ENCODE data around the gene HBD. TPM values are rescaled to one million over a fixed set of nuclear protein-coding genes. Genes with fewer than 3 reads are reported as not detected.

Gene HBD
- polyA plus RNA-seq, 2 of the 4 experiments (the other 2 are of a cell fraction), result not detected

- TF ChIP-seq ZSCAN20 (CRISPR knock-in tag; IDR thresholded peaks at IDR 0.05) (no peak), HOXB5 (CRISPR knock-in tag; IDR thresholded peaks at IDR 0.05) (no peak), SREBF2 (IDR thresholded peaks at IDR 0.05) (no peak), EP300 (IDR thresholded peaks at IDR 0.05) (no peak), HES2 (IDR thresholded peaks at IDR 0.05) (no peak), KDM1A (IDR thresholded peaks at IDR 0.05; ENCODE audit: low read depth) (no peak), ESRRA (IDR thresholded peaks at IDR 0.05; ENCODE audit: borderline replicate concordance, low read length) (no peak), CHD4 (IDR thresholded peaks at IDR 0.05; ENCODE audit: borderline replicate concordance) (no peak)
These were observed 13.3 kb upstream of the HBD start (continued) for GRCh38 chr11:5247472-5248192.

GRCh38 chr11:5246772-5247471 lies 12.6 kb upstream of the HBD start:
- CTCF ChIA-PET, result no interaction called here
- POLR2A ChIA-PET, result no interaction called here
- FAIRE-seq, result no peak

GRCh38 chr11:5245155-5245554 lies 10.9 kb upstream of the HBD start:
- H3K4me1 ChIP-seq, result no peaks in the 10 kb centered on the region
- ChIA-PET POLR2A (no interaction called here), CTCF (no interaction called here)
- H3K4me2 ChIP-seq, result no peak overlapping the region
- no peaks in the 10 kb centered on the region for H3K9me3 ChIP-seq
- no peak overlapping the region for H3K27ac ChIP-seq
- 49% methylated on average over 2 of the region's 2 CpGs for WGBS (ENCODE audit: missing lambda C conversion rate)
- no peak overlapping the region for H3K4me3 ChIP-seq
- DNase-seq (ENCODE audit: low read depth in 1 of 2, low spot score in 1 of 2) (no peak), ATAC-seq (no peak), FAIRE-seq (no peak)
- TF ChIP-seq ZSCAN20 (CRISPR knock-in tag; IDR thresholded peaks at IDR 0.05) (no peak), SMC3 (IDR thresholded peaks at IDR 0.05) (no peak)

More at GRCh38 chr11:5246772-5247471, 12.6 kb upstream of the HBD start:
- 43% methylated on average over 6 of the region's 6 CpGs for WGBS (ENCODE audit: missing lambda C conversion rate)
- TF ChIP-seq RCOR1 (IDR thresholded peaks at IDR 0.05; ENCODE audit: low read depth, low read length) (no peak), NPAS2 (CRISPR knock-in tag; IDR thresholded peaks at IDR 0.05; ENCODE audit: borderline replicate concordance) (no peak), FOSB (CRISPR knock-in tag; IDR thresholded peaks at IDR 0.05) (no peak), RAD21 (conservative IDR thresholded peaks at IDR 0.05 in 1 of 2, IDR thresholded peaks at IDR 0.05 in 1 of 2) (no peak)
- Histone ChIP-seq H3K4me3 (no peak overlapping the region), H3K4me2 (no peak overlapping the region), H3K9me3 (no peaks in the 10 kb centered on the region), H3K4me1 (no peaks in the 10 kb centered on the region), H3K27ac (no peak overlapping the region)
- ATAC-seq (no peak), DNase-seq (ENCODE audit: low read depth in 1 of 2, low spot score in 1 of 2) (no peak)

- TF ChIP-seq ELK1 (IDR thresholded peaks at IDR 0.05; ENCODE audit: low read depth, low read length) (no peak), PHF8 (IDR thresholded peaks at IDR 0.05; ENCODE audit: borderline replicate concordance, low read depth) (no peak)
- WGBS (ENCODE audit: missing lambda C conversion rate), result 29% methylated on average over 4 of the region's 4 CpGs
- no peak overlapping the region for H3K27ac ChIP-seq
- FAIRE-seq, result no peak
- DNase-seq (ENCODE audit: low read depth in 1 of 2, low spot score in 1 of 2), result no peak
- H3K4me3 ChIP-seq, result no peak overlapping the region
- ATAC-seq, result no peak
- POLR2A ChIA-PET, result no interaction called here
- no peaks in the 10 kb centered on the region for H3K9me3 ChIP-seq
- H3K4me2 ChIP-seq, result no peak overlapping the region
- CTCF ChIA-PET, result no interaction called here
- no peaks in the 10 kb centered on the region for H3K4me1 ChIP-seq
These were observed 9.5 kb upstream of the HBD start for GRCh38 chr11:5243816-5244180.

Measured in A549 (cell line).